Amniotic stem cell (primary cell): ENCODE data around the gene CD2BP2.
"Not testable (repeated sequence)": the region's sequence is repeated elsewhere in the genome, so short reads cannot be mapped to it uniquely, and the experiment has no call there.

Experiments
- DNase-seq: peaks from one replicate; lab custom pipeline; 2025; lab: John Stamatoyannopoulos, UW

The CD2BP2 gene

DNA sequence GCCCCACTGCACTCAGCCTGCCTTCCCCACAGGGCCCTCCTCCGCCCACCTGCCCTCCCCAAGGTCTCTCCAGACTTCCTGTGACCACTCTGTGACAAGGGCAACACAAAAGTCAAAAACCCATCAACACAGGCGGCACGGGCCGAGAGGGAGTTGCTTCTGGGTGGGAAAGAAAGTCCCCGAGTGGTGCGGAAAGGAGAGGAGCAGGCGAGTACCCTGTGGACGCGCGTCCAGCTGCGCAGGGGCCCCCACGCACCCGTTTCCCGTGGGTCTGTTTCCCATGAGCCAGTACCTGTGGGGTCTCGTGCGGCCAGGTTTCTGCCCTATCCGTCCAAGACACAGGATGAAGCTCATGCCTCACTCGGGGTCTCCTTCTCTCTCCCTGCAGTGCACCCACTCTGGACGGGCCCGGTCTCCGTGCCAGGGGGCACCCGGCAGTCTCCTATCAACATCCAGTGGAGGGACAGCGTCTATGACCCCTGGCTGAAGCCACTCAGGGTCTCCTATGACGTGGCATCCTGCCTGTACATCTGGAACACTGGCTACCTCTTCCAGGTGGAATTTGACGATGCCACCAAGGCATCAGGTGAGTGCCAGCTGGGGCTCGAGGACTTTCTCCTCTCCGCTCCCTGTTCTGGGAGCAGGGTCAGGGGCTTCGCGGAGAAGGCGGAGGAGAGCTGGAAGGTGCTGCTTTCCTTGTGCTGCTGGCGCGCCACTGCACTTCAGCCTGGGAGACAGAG lies 12.2 kb downstream of the CD2BP2 start:
- DNase-seq: no peak

DNA sequence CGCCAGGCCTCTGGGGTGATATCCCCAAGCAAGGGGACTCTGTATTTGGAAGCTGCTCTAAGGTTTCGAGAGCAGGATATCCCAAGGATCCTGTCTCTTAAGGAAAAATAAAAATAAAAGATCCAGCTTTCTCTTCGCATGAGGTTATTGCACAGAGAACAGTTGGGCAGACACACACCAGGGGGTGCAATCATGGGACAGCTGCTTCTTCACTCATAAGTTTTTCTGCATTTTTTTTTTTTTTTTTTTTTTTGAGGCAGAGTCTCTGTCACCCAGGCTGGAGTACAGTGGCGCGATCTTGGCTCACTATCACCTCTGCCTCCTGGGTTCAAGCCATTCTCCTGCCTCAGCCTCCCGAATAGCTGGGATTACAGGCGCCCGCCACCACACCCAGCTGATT lies 13.1 kb downstream of the CD2BP2 start:
- DNase-seq: not testable (repeated sequence)

GRCh38 chr16:30340621-30341020 lies 14.5 kb downstream of the CD2BP2 start:
- no peak for DNase-seq

DNA sequence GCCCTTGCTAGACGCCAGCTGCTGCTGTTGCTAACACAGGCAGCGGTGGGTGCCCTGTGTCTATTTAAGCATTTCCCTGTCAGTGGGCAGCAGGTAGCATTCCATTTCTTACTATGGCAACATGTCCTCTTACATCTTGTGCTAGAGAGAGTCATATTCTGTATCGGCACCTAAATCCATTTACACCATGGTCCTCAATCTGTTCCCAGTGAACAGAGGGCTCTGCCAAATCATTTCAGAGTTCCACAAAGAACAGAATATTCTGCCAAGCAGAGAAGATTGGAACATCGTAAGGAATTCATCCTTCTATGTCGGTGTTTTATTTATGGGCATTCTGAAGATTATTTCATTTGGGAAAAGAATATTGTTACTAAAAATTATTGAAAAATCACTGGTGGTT lies 16.4 kb downstream of the CD2BP2 start:
- not testable (repeated sequence) for DNase-seq

DNA sequence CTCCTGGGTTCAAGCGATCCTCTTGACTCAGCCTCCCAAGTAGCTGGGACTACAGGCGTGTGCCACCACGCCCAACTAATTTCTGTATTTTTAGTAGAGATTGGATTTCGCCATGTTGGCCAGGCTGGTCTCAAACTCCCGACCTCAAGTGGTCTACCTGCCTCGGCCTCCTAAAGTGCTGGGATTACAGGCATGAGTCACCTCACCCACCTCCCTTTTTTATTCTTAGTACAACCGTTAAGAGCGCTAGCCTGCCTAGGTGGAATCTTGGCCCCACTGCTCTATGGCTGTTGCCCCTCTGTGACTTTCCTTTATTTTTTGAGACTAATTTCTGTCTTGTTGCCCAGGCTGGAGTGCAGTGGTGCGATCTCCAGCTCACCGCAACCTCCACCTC lies 17.1 kb downstream of the CD2BP2 start:
- DNase-seq: not testable (repeated sequence)

- DNase-seq: no peak
These were observed 19.3 kb downstream of the CD2BP2 start for GRCh38 chr16:30335598-30336474.

- peak; percentile 39 for DNase-seq
These were observed 20.0 kb downstream of the CD2BP2 start for GRCh38 chr16:30335028-30335597.

DNA sequence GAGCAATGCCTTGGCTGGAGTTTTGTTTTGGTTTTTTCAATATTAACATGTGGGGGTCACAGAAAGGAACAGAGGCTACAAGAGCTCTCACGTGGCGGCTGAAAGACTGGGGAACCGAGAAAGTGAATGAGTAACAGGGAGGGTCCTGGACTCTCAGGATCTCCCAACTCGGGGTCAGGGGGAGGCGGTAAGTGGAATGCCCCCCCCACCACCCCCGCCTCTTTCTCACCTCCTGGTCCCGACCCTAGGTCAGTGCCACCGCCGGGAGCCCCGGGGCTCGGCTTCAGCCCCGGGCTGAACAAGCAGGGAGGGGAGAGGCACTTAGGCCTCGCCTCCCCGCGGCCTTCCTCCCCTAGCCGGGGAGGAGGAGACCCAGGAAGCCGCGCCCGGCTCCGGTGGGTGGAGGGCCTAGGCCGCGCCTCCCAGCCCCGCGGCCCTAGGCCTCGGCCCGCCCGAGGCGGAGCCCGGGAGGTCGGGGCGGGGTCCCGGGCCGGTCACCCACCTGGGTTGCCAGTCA lies 20.6 kb downstream of the CD2BP2 start:
- DNase-seq: peak; percentile 24

- not testable (repeated sequence) for DNase-seq
These were observed 30.9 kb downstream of the CD2BP2 start for GRCh38 chr16:30324220-30324619.

DNA sequence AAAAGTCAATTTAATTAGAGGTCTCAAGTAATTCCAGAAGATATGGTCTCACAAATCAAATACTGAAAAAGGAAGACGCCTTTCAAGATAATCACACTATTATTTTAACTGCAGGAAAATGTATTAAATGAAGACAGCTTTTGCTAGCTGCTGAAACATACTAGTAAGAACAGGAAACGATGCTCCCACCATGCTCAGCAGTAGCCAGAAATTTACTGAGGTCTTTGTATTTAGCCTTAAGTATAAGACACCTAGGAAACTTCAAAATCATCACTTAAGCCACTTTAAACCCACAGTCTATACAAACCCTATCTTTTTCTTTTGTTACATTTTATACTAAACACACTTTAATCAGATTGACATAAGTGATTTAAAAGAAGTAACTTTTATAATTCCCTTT lies 36.5 kb downstream of the CD2BP2 start:
- DNase-seq: not testable (repeated sequence)

GRCh38 chr16:30310937-30311336 lies 44.2 kb downstream of the CD2BP2 start:
- not testable (repeated sequence) for DNase-seq

GRCh38 chr16:30309255-30309654 lies 45.9 kb downstream of the CD2BP2 start:
- DNase-seq: not testable (repeated sequence)
